ENCODE results near the gene NPY2R.

The NPY2R gene, protein sequence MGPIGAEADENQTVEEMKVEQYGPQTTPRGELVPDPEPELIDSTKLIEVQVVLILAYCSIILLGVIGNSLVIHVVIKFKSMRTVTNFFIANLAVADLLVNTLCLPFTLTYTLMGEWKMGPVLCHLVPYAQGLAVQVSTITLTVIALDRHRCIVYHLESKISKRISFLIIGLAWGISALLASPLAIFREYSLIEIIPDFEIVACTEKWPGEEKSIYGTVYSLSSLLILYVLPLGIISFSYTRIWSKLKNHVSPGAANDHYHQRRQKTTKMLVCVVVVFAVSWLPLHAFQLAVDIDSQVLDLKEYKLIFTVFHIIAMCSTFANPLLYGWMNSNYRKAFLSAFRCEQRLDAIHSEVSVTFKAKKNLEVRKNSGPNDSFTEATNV

DNA sequence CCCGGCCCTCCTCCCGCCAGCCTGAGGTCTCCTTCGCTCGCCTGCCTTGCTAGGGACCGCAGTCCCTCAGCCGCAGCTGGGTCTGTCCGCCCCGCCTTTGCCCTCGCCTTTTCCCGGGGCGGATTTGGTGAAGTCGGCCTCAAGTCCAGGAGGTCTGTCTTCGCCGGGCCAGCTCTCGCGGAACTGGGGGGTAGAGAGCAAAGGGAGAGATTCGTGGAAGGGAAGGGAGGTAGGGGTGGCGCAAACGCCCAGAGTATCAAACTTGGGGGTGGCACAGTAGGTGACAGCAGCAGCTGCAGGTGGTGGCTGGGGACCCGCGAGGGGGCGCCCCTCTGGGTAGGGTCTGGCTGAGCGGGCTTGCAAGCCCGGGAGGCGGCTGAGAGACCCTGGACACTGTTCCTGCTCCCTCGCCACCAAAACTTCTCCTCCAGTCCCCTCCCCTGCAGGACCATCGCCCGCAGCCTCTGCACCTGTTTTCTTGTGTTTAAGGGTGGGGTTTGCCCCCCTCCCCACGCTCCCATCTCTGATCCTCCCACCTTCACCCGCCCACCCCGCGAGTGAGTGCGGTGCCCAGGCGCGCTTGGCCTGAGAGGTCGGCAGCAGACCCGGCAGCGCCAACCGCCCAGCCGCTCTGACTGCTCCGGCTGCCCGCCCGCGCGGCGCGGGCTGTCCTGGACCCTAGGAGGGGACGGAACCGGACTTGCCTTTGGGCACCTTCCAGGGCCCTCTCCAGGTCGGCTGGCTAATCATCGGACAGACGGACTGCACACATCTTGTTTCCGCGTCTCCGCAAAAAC, at the start of gene NPY2R:
TSS of gene NPY2R (plus strand) at position 379 of the 797 bp plus-strand sequence. CDS start 5,304 bp downstream, outside the sequence.
- DNase-seq = no peak

DNA sequence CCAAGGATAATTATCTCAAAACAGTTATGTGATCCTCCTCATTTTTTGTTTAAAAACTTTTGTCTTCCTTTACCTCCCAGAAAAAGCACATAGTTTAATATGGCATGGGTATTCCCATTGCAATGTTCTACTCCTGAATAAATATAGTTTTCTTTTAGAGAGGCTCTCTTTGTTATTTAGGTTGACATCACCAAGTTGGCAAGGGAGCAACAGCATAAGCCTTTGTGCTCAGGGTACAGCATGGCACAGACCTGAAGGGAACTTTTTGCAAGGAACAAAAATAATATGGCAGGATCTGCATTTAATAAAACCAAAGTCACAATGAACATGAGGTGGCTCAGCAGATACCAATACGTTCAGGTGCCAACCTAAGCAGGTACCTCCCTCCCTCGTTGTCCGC, 47.1 kb upstream of the NPY2R start:
- DNase-seq = no peak

DNA sequence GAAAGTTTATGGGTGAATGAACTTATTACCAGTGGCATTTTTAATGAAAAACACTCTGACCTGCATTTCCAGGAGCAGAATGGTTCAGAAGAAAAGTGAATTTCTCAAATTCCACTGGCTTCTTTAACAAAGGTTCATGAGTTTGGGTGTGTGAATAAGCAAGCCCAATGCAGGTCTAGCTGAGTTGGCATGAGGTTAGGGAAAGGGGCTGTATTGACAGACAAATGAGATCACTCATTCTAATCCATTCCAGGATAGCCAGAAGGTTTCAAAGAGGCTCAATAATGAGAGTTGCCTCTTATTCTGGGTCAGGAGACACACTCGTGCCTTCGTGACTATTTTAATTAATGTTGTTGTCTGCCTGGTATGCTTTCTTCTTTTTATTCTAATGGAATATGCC, 43.7 kb upstream of the NPY2R start:
- DNase-seq = no peak

DNA sequence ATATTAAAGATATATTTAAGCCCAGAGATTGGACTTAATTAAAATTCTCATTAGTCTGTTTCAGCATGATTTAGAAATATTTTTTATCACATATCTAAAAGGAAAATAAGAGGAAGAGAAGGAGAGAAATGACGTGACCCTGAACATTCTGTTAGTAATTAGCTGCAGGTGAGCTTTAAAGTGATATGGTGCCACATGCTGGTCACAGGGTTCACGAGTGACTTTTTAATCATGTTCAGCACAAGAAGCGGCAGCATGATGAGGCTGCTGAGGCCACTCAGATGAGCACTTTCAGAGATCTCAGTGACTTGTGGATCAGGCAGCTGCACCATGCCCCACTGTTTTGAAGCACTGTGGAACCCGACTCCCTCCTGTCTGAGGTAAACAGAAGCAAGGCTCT, 37.9 kb upstream of the NPY2R start:
- no peak for DNase-seq

DNA sequence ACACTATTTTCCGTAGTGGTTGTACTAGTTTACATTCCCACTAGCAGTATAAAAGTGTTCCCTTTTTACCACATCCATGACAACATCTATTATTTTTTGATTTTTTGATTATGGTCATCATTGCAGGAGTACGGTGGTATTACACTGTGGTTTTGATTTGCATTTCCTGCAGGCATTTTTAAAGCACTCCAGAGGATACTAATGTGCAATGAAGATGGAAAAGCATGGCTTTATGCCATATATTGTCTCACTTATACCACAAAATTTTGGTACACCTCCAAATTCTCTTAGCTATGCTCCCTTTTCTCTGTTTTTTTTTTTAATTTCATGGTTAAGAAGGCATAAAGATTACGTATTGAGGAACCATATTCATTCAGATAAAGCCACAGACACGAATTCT, 35.1 kb upstream of the NPY2R start:
- DNase-seq = peak; percentile 11

DNA sequence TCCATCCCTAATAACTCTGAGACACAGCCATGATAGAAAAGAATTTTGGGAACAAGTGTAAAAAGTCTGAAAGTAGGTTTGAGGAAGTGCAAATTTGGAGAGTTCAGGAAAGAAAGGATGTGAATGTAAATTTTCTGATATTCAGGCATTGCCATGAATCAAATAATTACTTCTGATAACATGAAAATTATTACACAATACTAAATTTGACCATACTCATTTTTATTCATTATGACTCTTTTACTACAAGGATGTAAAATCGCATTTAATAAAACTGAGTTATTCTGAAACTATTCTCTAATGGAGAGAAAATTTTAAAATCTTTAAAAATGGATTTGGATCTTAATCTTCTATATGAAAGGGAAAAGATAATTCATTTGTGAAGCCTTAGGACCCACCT, 33.8 kb upstream of the NPY2R start:
- DNase-seq = no peak

DNA sequence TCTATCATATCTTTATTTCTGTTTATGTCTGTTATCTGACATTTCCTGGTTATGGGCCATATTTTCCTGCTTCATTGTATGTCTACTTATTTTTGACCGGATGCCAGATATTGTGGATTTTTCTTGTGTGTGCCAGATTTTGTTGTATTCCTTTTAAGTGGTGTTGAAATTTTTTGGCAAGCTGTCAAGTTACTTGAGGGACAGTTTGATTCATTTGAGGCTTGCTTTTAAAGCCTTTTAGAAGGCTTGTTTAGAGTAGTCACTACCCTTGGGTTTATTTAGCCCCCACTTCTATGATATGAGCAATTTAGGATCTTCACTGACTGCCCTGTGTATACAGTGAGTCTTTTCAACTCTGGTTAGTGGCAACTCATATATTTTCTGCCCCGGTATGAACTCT, 29.2 kb upstream of the NPY2R start:
- no peak for DNase-seq

DNA sequence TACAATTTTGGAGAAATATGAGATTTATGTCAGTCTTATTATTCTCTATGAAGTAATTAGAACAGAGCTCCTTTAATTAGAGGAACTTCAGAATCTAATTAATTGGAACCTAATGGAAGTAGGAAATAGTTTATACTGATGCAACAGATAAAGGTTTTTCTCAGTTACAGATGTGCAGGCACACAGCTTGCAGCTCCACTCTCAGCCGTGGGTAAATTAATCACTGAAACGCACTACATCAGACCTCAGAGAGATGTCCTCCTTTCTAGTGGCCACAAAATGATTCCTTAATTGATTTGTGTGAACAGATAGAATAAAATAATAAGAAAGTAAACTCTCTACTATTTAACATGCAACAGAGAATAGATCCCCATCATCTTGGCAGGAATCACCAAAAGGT, 21.5 kb upstream of the NPY2R start:
- no peak for DNase-seq

DNA sequence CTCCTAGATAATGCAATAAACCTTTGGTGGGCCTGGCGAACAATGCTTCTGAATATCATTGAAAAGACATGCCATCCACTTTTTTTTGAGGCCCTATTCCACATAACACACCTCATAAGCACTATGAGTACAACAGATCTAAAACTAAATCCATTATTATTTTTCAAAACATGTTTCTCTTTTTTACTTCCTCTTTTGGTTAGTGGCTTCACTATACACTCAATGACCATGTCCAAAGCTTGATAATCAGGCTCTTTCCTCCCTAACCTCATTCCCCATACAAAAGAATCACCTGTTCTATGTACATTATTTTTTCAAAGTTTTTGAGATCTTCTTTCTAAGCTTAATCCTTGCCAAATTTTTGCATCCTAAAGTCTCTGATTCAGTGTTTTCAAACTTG, 20.4 kb upstream of the NPY2R start:
- DNase-seq = no peak

DNA sequence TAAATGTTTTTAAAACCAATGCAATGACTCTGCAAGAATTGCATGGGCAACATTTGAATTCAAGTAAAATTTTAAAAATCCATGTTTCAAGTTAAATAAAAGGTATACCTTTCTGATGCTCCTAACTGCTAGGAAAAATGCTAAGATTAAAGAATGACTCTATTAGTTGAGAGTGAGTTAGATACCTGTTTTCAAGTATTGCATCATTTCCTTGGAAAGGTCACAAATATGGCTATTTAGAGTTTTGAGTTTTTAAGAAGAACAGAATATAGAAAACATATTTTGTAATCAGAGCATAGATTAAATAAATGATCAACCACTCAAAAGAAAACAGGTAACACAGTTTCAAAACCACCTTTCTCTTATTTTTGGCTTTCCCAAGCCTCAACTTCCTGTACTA, 18.3 kb upstream of the NPY2R start:
- DNase-seq = no peak

DNA sequence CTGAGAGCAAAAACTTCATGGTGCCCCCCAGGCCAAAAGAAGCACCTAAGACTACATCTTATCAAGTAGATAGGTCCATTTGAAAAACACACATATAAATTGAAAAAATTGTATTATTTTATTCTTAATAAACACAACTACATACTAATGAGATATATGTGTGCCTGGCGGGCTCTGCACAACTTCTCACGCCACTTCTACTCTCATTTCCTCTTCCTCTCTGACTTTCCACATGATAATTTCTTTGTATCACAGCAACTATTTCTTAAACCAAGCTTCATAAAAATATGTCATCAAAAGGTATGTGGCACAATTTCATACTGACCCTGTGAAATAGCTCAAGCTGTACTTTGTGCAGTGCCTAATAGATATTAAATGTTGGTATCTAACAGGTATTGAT, 10.7 kb upstream of the NPY2R start:
- no peak for DNase-seq

DNA sequence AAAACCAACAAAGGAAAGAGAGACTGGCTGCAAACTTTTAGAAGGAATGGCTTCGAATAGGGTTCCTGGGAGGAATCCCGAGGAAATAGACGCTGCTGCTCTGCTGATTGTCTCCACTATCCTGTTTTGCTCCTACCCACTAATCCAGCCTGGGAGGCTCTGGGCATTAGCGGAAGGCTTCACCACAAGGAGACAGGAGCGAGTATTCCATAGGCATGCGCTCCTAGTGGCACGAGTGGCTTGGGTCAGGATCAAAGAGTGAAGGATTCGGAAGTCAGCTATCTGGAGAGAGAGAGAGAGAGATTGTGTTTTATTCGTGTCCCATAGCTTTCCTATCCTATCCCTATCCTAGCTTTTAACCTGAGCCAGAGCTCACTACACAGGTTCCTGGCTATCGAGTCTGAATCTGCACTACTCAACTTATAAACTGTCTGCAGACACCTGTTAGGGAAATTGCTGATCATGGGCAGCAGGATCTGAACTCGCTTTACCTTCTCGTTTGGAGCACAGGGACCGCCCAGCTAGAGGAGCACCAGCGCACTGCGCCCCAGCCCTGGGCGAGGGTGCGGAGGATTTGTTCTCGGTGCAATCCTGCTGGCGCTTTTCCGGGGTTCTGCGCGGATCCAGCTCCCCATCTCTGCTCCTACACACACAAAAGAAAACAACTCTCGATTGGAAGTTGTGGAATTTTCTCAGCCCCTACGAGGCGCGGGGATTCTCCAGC, 740 bp upstream of the NPY2R start:
- DNase-seq = no peak

DNA sequence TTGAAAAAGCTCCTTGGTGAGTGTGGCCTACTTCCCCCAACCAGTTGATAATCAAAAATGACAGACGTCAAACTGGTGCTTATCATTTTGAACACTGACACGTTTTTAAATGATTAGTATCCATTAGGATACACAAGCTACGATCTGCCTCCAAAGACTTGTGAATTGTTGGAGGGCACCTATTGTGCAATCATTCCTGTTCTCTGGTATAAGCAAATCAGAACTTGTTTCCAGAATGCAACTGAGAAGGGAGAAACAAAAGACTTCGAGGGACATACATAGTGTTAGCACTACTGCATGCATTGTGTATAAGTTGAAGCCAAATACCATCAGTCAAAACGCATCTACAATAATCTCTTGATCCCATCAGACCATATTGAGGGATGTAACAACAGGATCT, 11.6 kb downstream of the NPY2R start:
- DNase-seq = no peak

DNA sequence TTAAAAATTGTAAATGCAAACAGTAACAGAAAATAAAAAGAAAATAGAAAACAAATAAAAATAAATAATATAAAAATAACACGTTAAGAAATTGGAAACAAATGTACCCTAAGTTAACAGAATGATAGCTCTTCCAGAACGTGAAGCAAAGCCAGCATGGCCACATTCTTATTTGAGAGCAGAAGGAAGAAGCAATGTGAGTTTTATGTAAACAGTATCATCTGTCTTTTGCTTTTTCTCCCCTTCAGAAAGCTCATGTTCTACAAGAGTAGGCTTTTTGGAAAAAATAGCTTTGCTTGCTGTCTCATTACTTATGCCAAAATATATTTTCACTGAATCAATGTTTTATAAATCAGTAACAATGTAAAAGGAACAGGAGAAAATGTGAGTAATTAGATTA, 18.7 kb downstream of the NPY2R start:
- DNase-seq = no peak

DNA sequence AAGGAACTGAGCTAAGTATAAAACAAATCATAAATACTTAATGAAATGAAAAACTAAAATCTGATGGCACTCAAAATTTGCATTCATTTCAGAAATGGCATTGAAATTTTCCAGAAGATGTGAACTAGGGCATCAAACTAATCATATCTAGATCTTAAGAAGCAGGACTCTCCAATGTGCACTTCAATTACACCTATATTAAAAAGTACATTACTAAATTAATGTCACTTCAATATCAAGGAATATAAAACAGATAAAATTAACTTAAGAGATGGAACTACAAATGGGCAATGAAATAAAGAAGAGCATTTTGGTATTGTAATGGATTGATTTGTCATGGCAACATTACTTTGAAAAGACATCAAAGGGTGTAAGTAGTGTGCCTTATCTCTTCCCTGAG, 20.3 kb downstream of the NPY2R start:
- DNase-seq = no peak

DNA sequence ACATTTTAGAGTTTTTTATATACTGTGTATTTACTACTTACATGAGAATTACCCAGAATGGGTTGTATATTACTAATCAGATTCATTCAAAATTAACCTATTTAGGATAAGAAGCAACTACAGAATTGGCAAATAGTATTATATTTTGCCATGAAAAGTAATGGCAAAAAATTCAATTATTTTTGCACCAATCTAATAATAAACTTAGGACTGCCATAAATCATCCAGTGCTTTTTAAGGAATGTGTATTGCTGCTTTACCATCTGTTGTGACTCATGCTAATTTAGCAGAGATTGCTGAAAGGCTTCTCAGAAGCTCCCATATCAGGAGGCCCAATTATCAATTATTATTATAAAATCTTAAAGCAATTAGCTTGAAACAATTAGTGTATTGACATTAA, 24.0 kb downstream of the NPY2R start:
- no peak for DNase-seq

DNA sequence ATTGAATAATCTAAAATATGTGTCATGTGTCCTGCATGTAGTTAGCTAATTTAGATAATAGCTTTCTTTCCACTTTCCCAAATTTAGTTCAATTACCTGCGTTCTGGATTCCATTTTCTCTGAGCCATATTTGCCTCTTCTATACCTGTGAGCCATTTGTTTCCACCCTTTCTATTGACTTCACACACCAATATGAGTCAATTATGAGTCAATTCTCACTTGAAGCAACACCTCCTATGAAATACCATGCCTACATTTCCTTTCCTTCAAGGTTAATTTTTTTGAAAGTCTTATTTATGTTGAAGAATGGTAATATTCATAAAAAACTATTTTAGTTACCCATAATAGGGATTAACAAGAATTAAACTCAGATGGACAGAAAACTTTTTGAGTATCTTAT, 25.8 kb downstream of the NPY2R start:
- DNase-seq = no peak

DNA sequence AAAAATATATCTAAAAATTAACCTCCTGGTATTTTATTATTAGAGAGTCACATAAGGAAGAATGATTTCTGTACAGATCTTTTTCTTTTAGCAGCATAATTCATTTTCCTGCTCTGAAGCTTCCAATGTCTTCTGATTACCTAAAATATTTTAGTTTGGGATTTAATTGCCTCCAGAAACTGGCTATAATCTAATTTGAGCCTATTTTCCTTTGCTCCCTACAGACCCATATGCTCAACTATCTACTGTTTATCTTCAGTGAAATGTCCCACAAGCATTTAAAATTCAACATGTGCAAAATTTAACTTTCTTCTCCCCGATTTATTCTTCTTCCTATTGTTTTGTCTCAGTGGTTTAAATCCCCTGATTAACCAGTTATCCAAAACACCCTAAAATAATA, 29.1 kb downstream of the NPY2R start:
- no peak for DNase-seq

DNA sequence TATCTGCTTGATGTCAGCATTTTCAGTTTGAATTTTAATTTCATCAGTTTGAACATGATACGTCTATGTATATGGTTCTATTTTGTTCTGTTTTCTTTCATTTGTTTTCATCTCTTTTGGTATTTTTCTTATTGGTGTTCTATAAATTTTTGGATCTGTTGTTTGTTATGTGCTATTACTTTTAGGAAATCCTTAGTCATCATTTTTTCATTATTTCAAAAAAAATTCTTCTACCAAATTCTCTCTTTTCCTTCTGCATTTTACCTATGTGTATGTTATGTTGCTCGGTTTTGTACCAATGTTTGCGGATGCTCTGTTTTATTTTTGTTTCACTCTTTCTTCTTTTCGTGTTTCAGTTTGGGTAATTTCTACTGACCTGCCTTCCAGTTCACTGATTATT, 32.8 kb downstream of the NPY2R start:
- DNase-seq = no peak

DNA sequence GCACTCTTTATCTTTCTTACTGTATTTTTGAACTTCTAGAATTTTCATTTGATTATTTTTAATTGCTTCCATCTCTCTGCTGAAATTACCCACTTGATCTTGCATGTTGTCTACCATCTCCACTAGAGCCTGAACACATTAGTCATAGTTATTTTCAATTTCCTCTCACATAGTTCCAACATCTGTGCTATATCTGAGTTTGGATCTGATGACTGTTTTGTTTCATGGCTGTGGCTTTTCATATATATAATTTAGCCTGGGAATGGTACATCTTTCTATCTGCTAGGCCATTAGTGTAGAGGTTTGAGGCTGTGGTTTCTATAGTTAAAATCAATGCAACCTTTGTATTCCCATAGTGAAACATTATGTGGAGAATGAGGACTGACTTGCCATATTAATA, 33.2 kb downstream of the NPY2R start:
- DNase-seq = no peak

DNA sequence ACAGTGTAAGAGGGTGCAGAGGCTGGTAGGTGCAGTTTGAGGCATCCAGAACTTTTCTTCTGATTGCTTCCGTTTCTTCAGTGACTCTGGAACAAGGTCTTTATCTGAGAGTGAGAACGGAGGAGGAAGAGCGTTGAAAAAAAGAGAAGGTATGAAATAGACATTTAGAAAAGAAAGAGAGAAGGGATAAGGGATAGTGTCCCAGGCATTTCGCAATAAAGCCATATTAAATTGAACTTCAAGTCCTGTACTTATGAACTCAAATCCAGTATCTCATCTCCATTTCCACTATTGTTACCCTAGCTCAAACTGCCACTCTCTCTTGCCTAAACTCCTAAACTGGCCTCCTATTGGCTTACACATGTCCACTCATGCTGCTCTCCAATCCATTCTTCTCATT, 36.7 kb downstream of the NPY2R start:
- DNase-seq = no peak

DNA sequence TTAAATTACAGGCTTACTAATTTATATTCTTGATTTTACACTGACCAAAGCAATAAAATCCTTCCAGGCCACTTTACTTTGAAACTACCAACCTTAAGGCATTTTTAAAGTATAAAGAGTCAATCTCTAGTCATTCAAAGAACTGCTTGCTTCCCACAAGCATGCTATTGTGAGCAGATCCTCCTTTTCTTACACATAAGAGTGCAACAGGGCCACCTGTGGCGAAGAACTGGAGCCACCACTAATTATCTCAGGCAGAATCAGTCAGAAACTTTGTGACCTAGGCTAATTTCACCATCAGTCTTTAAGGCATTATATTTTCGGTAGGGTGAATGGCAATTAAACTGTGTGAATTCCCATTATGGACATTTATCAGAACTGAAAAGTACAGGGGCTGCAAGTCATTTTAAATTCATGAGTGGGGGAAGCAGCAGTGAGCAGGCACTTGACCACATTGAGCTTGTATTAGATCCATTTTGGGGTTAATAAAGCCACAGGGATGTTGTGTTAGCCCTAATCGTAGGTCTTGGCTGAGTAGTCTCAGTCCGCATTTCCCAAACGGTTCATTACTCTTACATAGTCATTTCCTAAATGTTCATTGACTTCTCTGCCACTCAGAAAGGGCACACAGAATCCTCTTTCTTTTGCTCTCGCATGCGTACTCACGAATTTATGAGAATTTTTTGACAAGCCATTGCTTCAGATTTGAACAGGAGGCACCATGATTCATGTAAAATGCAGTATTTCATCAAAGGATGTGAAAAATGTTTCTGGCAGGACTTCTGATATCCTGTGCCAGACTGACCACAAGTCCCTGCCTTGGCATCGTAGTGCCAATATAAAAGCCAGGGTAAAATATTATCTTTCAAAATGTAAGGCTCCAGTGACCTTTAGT, 39.8 kb downstream of the NPY2R start:
- DNase-seq = no peak

Data from NCI-H1048 (cell line).